Measurements from ENCODE around the gene FYB1. TPM values are rescaled to one million over a fixed set of nuclear protein-coding genes. Genes with fewer than 3 reads are reported as not detected.

Gene FYB1
- total RNA-seq, 1 donor from 2014 or later = not detected

- H3K36me3 Mint-ChIP-seq (ENCODE audit: low read depth) = no peaks in the 10 kb centered on the region
- no peak for TF ChIP-seq CTCF (conservative IDR thresholded peaks at IDR 0.05)
- no peak for DNase-seq (ENCODE audit: low read depth, low spot score)
- H3K4me1 Mint-ChIP-seq = no peaks in the 10 kb centered on the region
- H3K4me3 Mint-ChIP-seq = no peak overlapping the region
- H3K27me3 Mint-ChIP-seq (ENCODE audit: low read depth) = no peaks in the 10 kb centered on the region
- H3K27ac Mint-ChIP-seq (ENCODE audit: unreplicated experiment) = no peak overlapping the region
- no peaks in the 10 kb centered on the region for H3K9me3 Mint-ChIP-seq
These were observed 161.6 kb downstream of the FYB1 start for GRCh38 chr5:39057734-39058133.

- TF ChIP-seq CTCF (conservative IDR thresholded peaks at IDR 0.05) = no peak
- H3K4me1 Mint-ChIP-seq = no peaks in the 10 kb centered on the region
- DNase-seq (ENCODE audit: low read depth, low spot score) = no peak
- H3K27me3 Mint-ChIP-seq (ENCODE audit: low read depth) = no peaks in the 10 kb centered on the region
- H3K4me3 Mint-ChIP-seq = no peak overlapping the region
- H3K9me3 Mint-ChIP-seq = no peaks in the 10 kb centered on the region
- no peak overlapping the region for H3K27ac Mint-ChIP-seq (ENCODE audit: unreplicated experiment)
- no peaks in the 10 kb centered on the region for H3K36me3 Mint-ChIP-seq (ENCODE audit: low read depth)
These were observed 163.5 kb downstream of the FYB1 start for GRCh38 chr5:39055768-39056398.

Other genes starting within 250 kb of the FYB1 start
- gene RICTOR, start 145.2 kb downstream of the FYB1 start, total RNA-seq = 20.5 and 22.2 TPM in 2 replicates
- gene C9, start 144.9 kb upstream of the FYB1 start, total RNA-seq = not detected in 2 replicates
- gene DAB2, start 205.4 kb upstream of the FYB1 start, total RNA-seq = 9.5 and 10.1 TPM in 2 replicates